Activated naive CD8-positive, alpha-beta T cell treated with anti-CD3 and anti-CD28 coated beads for 36 hours (primary cell): Measurements from ENCODE around the gene TNKS2. TPM values are rescaled to one million over a fixed set of nuclear protein-coding genes. Genes with fewer than 3 reads are reported as not detected.

ENCODE experiments used
- DNase-seq: peaks from one replicate; pipeline ENCODE4 v3.0.0; 2021
- H3K27ac Mint-ChIP-seq: one replicate; pipeline ENCODE4 v1.8.0; 2022; ENCODE audit warnings: mild to moderate bottlenecking, moderate library complexity, mixed read lengths
- H3K27me3 Mint-ChIP-seq: one replicate; pipeline ENCODE4 v1.8.0; 2022; ENCODE audit warnings: mild to moderate bottlenecking, mixed read lengths
- H3K36me3 Mint-ChIP-seq: one replicate; pipeline ENCODE4 v1.8.0; 2021; ENCODE audit warnings: mild to moderate bottlenecking, mixed read lengths
- H3K4me1 Mint-ChIP-seq: one replicate; pipeline ENCODE4 v1.8.0; 2021; ENCODE audit warnings: mixed read lengths
- H3K4me3 Mint-ChIP-seq: one replicate; pipeline ENCODE4 v1.8.0; 2022; ENCODE audit warnings: mild to moderate bottlenecking, moderate library complexity, mixed read lengths
- H3K9me3 Mint-ChIP-seq: one replicate; pipeline ENCODE4 v1.8.0; 2022; ENCODE audit warnings: mixed read lengths
- total RNA-seq, 2 experiments: library from RNA; stranded (reverse); gene quantifications; one replicate each; pipeline ENCODE4 v1.2.3, GENCODE V29; 2021

TNKS2 gene
- total RNA-seq, 2 experiments from 2014 or later = 25.8 to 25.9 TPM

GRCh38 chr10:91778485-91778884, 19.7 kb upstream of the TNKS2 start:
- Mint-ChIP-seq H3K4me3 (no peak overlapping the region), H3K9me3 (no peaks in the 10 kb centered on the region), H3K4me1 (no peaks in the 10 kb centered on the region), H3K36me3 (no peaks in the 10 kb centered on the region), H3K27ac (no peak overlapping the region), H3K27me3 (peaks cover 22% of the 10 kb centered on the region)
- DNase-seq = no peak

- no peak overlapping the region for H3K4me3 Mint-ChIP-seq
- DNase-seq = no peak
- H3K27me3 Mint-ChIP-seq = peaks cover 22% of the 10 kb centered on the region
- no peaks in the 10 kb centered on the region for H3K36me3 Mint-ChIP-seq
- no peaks in the 10 kb centered on the region for H3K9me3 Mint-ChIP-seq
- H3K4me1 Mint-ChIP-seq = no peaks in the 10 kb centered on the region
- H3K27ac Mint-ChIP-seq = no peak overlapping the region
Measured at GRCh38 chr10:91779011-91779605, 19.1 kb upstream of the TNKS2 start.

GRCh38 chr10:91782539-91782938, 15.7 kb upstream of the TNKS2 start:
- no peak for DNase-seq
- no peak overlapping the region for H3K27ac Mint-ChIP-seq
- H3K4me1 Mint-ChIP-seq = no peaks in the 10 kb centered on the region
- H3K4me3 Mint-ChIP-seq = no peak overlapping the region
- no peaks in the 10 kb centered on the region for H3K9me3 Mint-ChIP-seq
- no peaks in the 10 kb centered on the region for H3K36me3 Mint-ChIP-seq
- H3K27me3 Mint-ChIP-seq = peaks cover 18% of the 10 kb centered on the region

GRCh38 chr10:91785830-91786229, 12.4 kb upstream of the TNKS2 start:
- DNase-seq = no peak
- Mint-ChIP-seq H3K27ac (no peak overlapping the region), H3K9me3 (no peaks in the 10 kb centered on the region), H3K36me3 (no peaks in the 10 kb centered on the region), H3K4me1 (no peaks in the 10 kb centered on the region), H3K27me3 (peaks cover 13% of the 10 kb centered on the region), H3K4me3 (no peak overlapping the region)

- no peak overlapping the region for H3K4me3 Mint-ChIP-seq
- no peaks in the 10 kb centered on the region for H3K9me3 Mint-ChIP-seq
- no peak overlapping the region for H3K27ac Mint-ChIP-seq
- peaks cover 13% of the 10 kb centered on the region for H3K27me3 Mint-ChIP-seq
- H3K36me3 Mint-ChIP-seq = no peaks in the 10 kb centered on the region
- no peaks in the 10 kb centered on the region for H3K4me1 Mint-ChIP-seq
- DNase-seq = no peak
Measured at GRCh38 chr10:91787258-91787657, 11.0 kb upstream of the TNKS2 start.

- Mint-ChIP-seq H3K36me3 (no peaks in the 10 kb centered on the region), H3K4me1 (no peaks in the 10 kb centered on the region), H3K27me3 (peaks cover 9% of the 10 kb centered on the region), H3K9me3 (no peaks in the 10 kb centered on the region), H3K4me3 (no peak overlapping the region), H3K27ac (no peak overlapping the region)
- no peak for DNase-seq
Measured at GRCh38 chr10:91787810-91788209, 10.4 kb upstream of the TNKS2 start.

GRCh38 chr10:91788527-91788926, 9.7 kb upstream of the TNKS2 start:
- H3K27me3 Mint-ChIP-seq = peaks cover 3% of the 10 kb centered on the region
- H3K4me3 Mint-ChIP-seq = no peak overlapping the region
- no peaks in the 10 kb centered on the region for H3K4me1 Mint-ChIP-seq
- H3K27ac Mint-ChIP-seq = no peak overlapping the region
- no peaks in the 10 kb centered on the region for H3K9me3 Mint-ChIP-seq
- no peaks in the 10 kb centered on the region for H3K36me3 Mint-ChIP-seq
- DNase-seq = no peak

- Mint-ChIP-seq H3K27me3 (no peaks in the 10 kb centered on the region), H3K9me3 (no peaks in the 10 kb centered on the region), H3K36me3 (peaks cover 20% of the 10 kb centered on the region), H3K27ac (peak overlapping the region; percentile 98), H3K4me3 (peak overlapping the region; percentile 92), H3K4me1 (peaks cover 37% of the 10 kb centered on the region)
- DNase-seq = peak; percentile 53
Measured at GRCh38 chr10:91796331-91797047, 1.7 kb upstream of the TNKS2 start.

GRCh38 chr10:91797048-91797690, 1.1 kb upstream of the TNKS2 start:
- Mint-ChIP-seq H3K27me3 (no peaks in the 10 kb centered on the region), H3K27ac (peak overlapping the region; percentile 98), H3K4me1 (peaks cover 40% of the 10 kb centered on the region), H3K4me3 (peak overlapping the region; percentile 92), H3K9me3 (no peaks in the 10 kb centered on the region), H3K36me3 (peaks cover 24% of the 10 kb centered on the region)
- DNase-seq = no peak

- no peak for DNase-seq
- H3K4me1 Mint-ChIP-seq = peaks cover 54% of the 10 kb centered on the region
- H3K36me3 Mint-ChIP-seq = peaks cover 33% of the 10 kb centered on the region
- peak overlapping the region; percentile 97 for H3K27ac Mint-ChIP-seq
- H3K4me3 Mint-ChIP-seq = peak overlapping the region; percentile 95
- no peaks in the 10 kb centered on the region for H3K27me3 Mint-ChIP-seq
- no peaks in the 10 kb centered on the region for H3K9me3 Mint-ChIP-seq
Measured at GRCh38 chr10:91798649-91799611, 704 bp downstream of the TNKS2 start.

GRCh38 chr10:91799612-91799975, 1.4 kb downstream of the TNKS2 start:
- no peaks in the 10 kb centered on the region for H3K27me3 Mint-ChIP-seq
- no peaks in the 10 kb centered on the region for H3K9me3 Mint-ChIP-seq
- H3K4me3 Mint-ChIP-seq = peak overlapping the region; percentile 95
- DNase-seq = no peak
- peak overlapping the region; percentile 97 for H3K27ac Mint-ChIP-seq
- H3K36me3 Mint-ChIP-seq = peaks cover 36% of the 10 kb centered on the region
- H3K4me1 Mint-ChIP-seq = peaks cover 61% of the 10 kb centered on the region

- Mint-ChIP-seq H3K36me3 (peaks cover 40% of the 10 kb centered on the region), H3K4me1 (peaks cover 63% of the 10 kb centered on the region), H3K27ac (peak overlapping the region; percentile 43), H3K9me3 (no peaks in the 10 kb centered on the region), H3K27me3 (no peaks in the 10 kb centered on the region), H3K4me3 (peak overlapping the region; percentile 95)
- DNase-seq = no peak
Measured at GRCh38 chr10:91800182-91800581, 2.0 kb downstream of the TNKS2 start.

- peaks cover 67% of the 10 kb centered on the region for H3K4me1 Mint-ChIP-seq
- no peaks in the 10 kb centered on the region for H3K27me3 Mint-ChIP-seq
- no peaks in the 10 kb centered on the region for H3K9me3 Mint-ChIP-seq
- H3K4me3 Mint-ChIP-seq = peak overlapping the region; percentile 95
- no peak for DNase-seq
- H3K27ac Mint-ChIP-seq = no peak overlapping the region
- peaks cover 46% of the 10 kb centered on the region for H3K36me3 Mint-ChIP-seq
Measured at GRCh38 chr10:91800756-91801155, 2.5 kb downstream of the TNKS2 start.

GRCh38 chr10:91803386-91804125, 5.3 kb downstream of the TNKS2 start:
- Mint-ChIP-seq H3K36me3 (peaks cover 54% of the 10 kb centered on the region), H3K27me3 (no peaks in the 10 kb centered on the region), H3K4me1 (peaks cover 60% of the 10 kb centered on the region)

More at GRCh38 chr10:91803386-91804125, 5.3 kb downstream of the TNKS2 start:
- H3K4me3 Mint-ChIP-seq = no peak overlapping the region
- DNase-seq = no peak
- no peaks in the 10 kb centered on the region for H3K9me3 Mint-ChIP-seq
- H3K27ac Mint-ChIP-seq = no peak overlapping the region
